GM12878 (cell line): ENCODE data around the gene GRIN3A.
"Not testable (repeated sequence)": the region's sequence is repeated elsewhere in the genome, so short reads cannot be mapped to it uniquely, and the experiment has no call there.

Source experiments
- EZH2 ChIP-seq: IDR thresholded peaks from 2 replicates; pipeline ENCODE4 v1.6.1; 2012; ENCODE audit warnings: low read depth, mild to moderate bottlenecking, control low read depth, inconsistent platforms, low read length, borderline replicate concordance; ENCODE audit not compliant: control insufficient read depth
- GABPA ChIP-seq: IDR thresholded peaks from 2 replicates; pipeline ENCODE4 v1.6.1; 2014; ENCODE audit warnings: antibody characterized with exemption, low read depth, mild to moderate bottlenecking, inconsistent platforms
- LARP7 ChIP-seq: fragments of 450-650 bp; IDR thresholded peaks from 2 replicates; pipeline ENCODE4 v1.6.1; 2017; ENCODE audit warnings: mild to moderate bottlenecking
- NFYB ChIP-seq: IDR thresholded peaks from 2 replicates; pipeline ENCODE4 v1.6.1; 2011; ENCODE audit warnings: low read depth, mild to moderate bottlenecking, low read length, improper control_type of control experiment, moderate library complexity; ENCODE audit not compliant: insufficient read depth
- NR2C2 ChIP-seq: IDR thresholded peaks from 2 replicates; pipeline ENCODE4 v1.6.1; 2011; ENCODE audit warnings: borderline replicate concordance, low read depth; ENCODE audit not compliant: control insufficient read depth, insufficient read length
- RCOR1 ChIP-seq: conservative IDR thresholded peaks from 2 replicates; pipeline ENCODE4 v1.6.1; 2012; ENCODE audit warnings: low read depth, low read length, improper control_type of control experiment
- ZZZ3 ChIP-seq: IDR thresholded peaks from 2 replicates; pipeline ENCODE4 v1.6.1; 2011; ENCODE audit warnings: low read depth; ENCODE audit not compliant: control insufficient read depth, insufficient read length
- TF ChIP-seq, protein P1 (sequence below), 3 experiments: IDR thresholded peaks in 2 of 3; conservative IDR thresholded peaks in 1 of 3; 2 replicates each; pipeline ENCODE4 v1.5.1; 2011; ENCODE audit warnings: low read depth in 3 of 3, low read length in 3 of 3, mild to moderate bottlenecking in 3 of 3, control low read depth in 2 of 3, moderate library complexity in 2 of 3, inconsistent platforms in 1 of 3, mixed read lengths in 1 of 3; ENCODE audit not compliant: control insufficient read depth in 2 of 3, insufficient read depth in 1 of 3; ENCODE audit errors: extremely low read depth in 1 of 3
- TF ChIP-seq, protein P2 (sequence below): fragments of 450-650 bp; conservative IDR thresholded peaks from 2 replicates; pipeline ENCODE4 v1.6.1; 2017; ENCODE audit warnings: mild to moderate bottlenecking, moderate library complexity

- TF ChIP-seq EZH2, NFYB, GABPA, RCOR1, NR2C2, ZZZ3, LARP7: not testable (repeated sequence)
- TF ChIP-seq, protein P1, sequence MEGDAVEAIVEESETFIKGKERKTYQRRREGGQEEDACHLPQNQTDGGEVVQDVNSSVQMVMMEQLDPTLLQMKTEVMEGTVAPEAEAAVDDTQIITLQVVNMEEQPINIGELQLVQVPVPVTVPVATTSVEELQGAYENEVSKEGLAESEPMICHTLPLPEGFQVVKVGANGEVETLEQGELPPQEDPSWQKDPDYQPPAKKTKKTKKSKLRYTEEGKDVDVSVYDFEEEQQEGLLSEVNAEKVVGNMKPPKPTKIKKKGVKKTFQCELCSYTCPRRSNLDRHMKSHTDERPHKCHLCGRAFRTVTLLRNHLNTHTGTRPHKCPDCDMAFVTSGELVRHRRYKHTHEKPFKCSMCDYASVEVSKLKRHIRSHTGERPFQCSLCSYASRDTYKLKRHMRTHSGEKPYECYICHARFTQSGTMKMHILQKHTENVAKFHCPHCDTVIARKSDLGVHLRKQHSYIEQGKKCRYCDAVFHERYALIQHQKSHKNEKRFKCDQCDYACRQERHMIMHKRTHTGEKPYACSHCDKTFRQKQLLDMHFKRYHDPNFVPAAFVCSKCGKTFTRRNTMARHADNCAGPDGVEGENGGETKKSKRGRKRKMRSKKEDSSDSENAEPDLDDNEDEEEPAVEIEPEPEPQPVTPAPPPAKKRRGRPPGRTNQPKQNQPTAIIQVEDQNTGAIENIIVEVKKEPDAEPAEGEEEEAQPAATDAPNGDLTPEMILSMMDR (IDR thresholded peaks at IDR 0.05 in 2 of 3, conservative IDR thresholded peaks at IDR 0.05 in 1 of 3; ENCODE audit: control insufficient read depth in 2 of 3, extremely low read depth in 1 of 3, insufficient read depth in 1 of 3, low read depth in 3 of 3, low read length in 3 of 3): not testable (repeated sequence)
- TF ChIP-seq, protein P2, sequence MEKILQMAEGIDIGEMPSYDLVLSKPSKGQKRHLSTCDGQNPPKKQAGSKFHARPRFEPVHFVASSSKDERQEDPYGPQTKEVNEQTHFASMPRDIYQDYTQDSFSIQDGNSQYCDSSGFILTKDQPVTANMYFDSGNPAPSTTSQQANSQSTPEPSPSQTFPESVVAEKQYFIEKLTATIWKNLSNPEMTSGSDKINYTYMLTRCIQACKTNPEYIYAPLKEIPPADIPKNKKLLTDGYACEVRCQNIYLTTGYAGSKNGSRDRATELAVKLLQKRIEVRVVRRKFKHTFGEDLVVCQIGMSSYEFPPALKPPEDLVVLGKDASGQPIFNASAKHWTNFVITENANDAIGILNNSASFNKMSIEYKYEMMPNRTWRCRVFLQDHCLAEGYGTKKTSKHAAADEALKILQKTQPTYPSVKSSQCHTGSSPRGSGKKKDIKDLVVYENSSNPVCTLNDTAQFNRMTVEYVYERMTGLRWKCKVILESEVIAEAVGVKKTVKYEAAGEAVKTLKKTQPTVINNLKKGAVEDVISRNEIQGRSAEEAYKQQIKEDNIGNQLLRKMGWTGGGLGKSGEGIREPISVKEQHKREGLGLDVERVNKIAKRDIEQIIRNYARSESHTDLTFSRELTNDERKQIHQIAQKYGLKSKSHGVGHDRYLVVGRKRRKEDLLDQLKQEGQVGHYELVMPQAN: not testable (repeated sequence)
These were observed 14.2 kb downstream of the GRIN3A start for GRCh38 chr9:101724271-101724670.
